HCT116 (cell line): ENCODE measurements around the gene UGT1A3. TPM values are rescaled to one million over a fixed set of nuclear protein-coding genes. Genes with fewer than 3 reads are reported as not detected.

Experiments used
- ATAC-seq: fragments of 200-7000 bp; cut with Tn5 transposase; 2 replicates; pipeline ENCODE4 v1.9.1; 2020; ENCODE audit warnings: mild to moderate bottlenecking, moderate library complexity
- BruUV-seq: library from RNA; stranded (reverse); fragments of 400-500 nt; replicated peaks from 2 replicates; lab custom pipeline; 2021; lab: Mats Ljungman, UMichigan
- CTCF ChIA-PET: fragments of 300-600 bp; sonication (Branson Sonifier 250); formaldehyde crosslinking; loops from one replicate; lab custom pipeline; 2021; ENCODE audit warnings: antibody characterized with exemption; lab: Charles Lee
- POLR2A ChIA-PET: fragments of 300-600, 350-600 bp; sonication (Branson Sonifier 250); formaldehyde crosslinking; loops from one replicate; lab custom pipeline; 2021; ENCODE audit warnings: antibody characterized with exemption; lab: Charles Lee
- RAD21 ChIA-PET, 2 experiments: fragments of 300-600 bp; sonication (Branson Sonifier 250); formaldehyde crosslinking; loops; one replicate each; lab custom pipeline; 2023; ENCODE audit warnings: low total read pairs in 2 of 2; ENCODE audit not compliant: uncharacterized antibody in 2 of 2, unreplicated experiment in 2 of 2, low non-redundant PET in 1 of 2; lab: Charles Lee
- DNase-seq: peaks from one replicate; pipeline ENCODE4 v3.0.0-alpha.2; 2010; ENCODE audit warnings: low read depth, low spot score
- H2AFZ ChIP-seq: fragments of 200-600 bp; shearing (Covaris generic), sonication (generic); 2 replicates; pipeline ENCODE4 v1.6.1; 2017; ENCODE audit warnings: low read depth, mixed run types, mixed read lengths, antibody characterized with exemption, low read length; ENCODE audit not compliant: poor library complexity, severe bottlenecking
- H3K27ac ChIP-seq: 2 replicates; pipeline ENCODE4 v1.5.1; 2012; ENCODE audit warnings: low read depth, low read length
- H3K27me3 ChIP-seq: fragments of 200-600 bp; sonication (generic); 2 replicates; pipeline ENCODE4 v1.6.1; 2016; ENCODE audit warnings: mixed run types, low read length, mixed read lengths; ENCODE audit not compliant: insufficient read depth
- H3K36me3 ChIP-seq, 2 experiments: fragments of 200-500 bp in 1 of 2; fragments of 200-600 bp in 1 of 2; sonication (Bioruptor generic) in 1 of 2; sonication (generic) in 1 of 2; 2 replicates each; pipeline versions ENCODE4 v1.5.1 to v1.6.1; 2014 to 2016; ENCODE audit warnings: low read length in 2 of 2, inconsistent platforms in 1 of 2, mixed read lengths in 1 of 2, mixed run types in 1 of 2; ENCODE audit not compliant: insufficient read depth in 2 of 2, control insufficient read depth in 1 of 2
- H3K4me1 ChIP-seq, 2 experiments: fragments of 200-600 bp in 1 of 2; sonication (generic) in 1 of 2; 2 replicates each; pipeline versions ENCODE4 v1.5.1 to v1.6.1; 2012 to 2017; ENCODE audit warnings: low read length in 2 of 2, inconsistent platforms in 1 of 2, mild to moderate bottlenecking in 1 of 2, mixed read lengths in 1 of 2, mixed run types in 1 of 2, moderate library complexity in 1 of 2; ENCODE audit not compliant: insufficient read depth in 2 of 2, control insufficient read depth in 1 of 2
- H3K4me2 ChIP-seq: fragments of 200-600 bp; sonication (generic); 2 replicates; pipeline ENCODE4 v1.6.1; 2017; ENCODE audit warnings: mixed run types, low read length, mixed read lengths
- H3K4me3 ChIP-seq, 2 experiments: fragments of 200-600 bp in 1 of 2; sonication (generic) in 1 of 2; replicated peaks in 1 of 2; 2 replicates each; pipeline ENCODE4 v1.5.1; 2011 to 2016; ENCODE audit warnings: low read length in 2 of 2, control low read depth in 1 of 2, low read depth in 1 of 2, mild to moderate bottlenecking in 1 of 2, mixed read lengths in 1 of 2, mixed run types in 1 of 2
- H3K79me2 ChIP-seq: fragments of 200-600 bp; sonication (generic); 2 replicates; pipeline ENCODE4 v1.6.1; 2017; ENCODE audit warnings: mild to moderate bottlenecking, mixed run types, low read length, moderate library complexity, mixed read lengths; ENCODE audit not compliant: insufficient read depth
- H3K9ac ChIP-seq: fragments of 200-600 bp; sonication (generic); 2 replicates; pipeline ENCODE4 v1.6.1; 2016; ENCODE audit warnings: low read length, mixed read lengths
- H3K9me2 ChIP-seq: fragments of 200-600 bp; sonication (generic), shearing (Covaris generic); 2 replicates; pipeline ENCODE4 v1.6.1; 2017; ENCODE audit warnings: mixed run types, mild to moderate bottlenecking, moderate library complexity; ENCODE audit not compliant: insufficient read depth
- H3K9me3 ChIP-seq, 2 experiments: fragments of 200-500 bp in 1 of 2; fragments of 200-600 bp in 1 of 2; sonication (Bioruptor generic) in 1 of 2; sonication (generic) in 1 of 2; 2 replicates each; pipeline ENCODE4 v1.6.1; 2014 to 2017; ENCODE audit warnings: low read length in 2 of 2, mixed read lengths in 2 of 2, inconsistent platforms in 1 of 2, low read depth in 1 of 2, mild to moderate bottlenecking in 1 of 2, mixed run types in 1 of 2, moderate library complexity in 1 of 2; ENCODE audit not compliant: control insufficient read depth in 1 of 2, insufficient read depth in 1 of 2
- H4K20me1 ChIP-seq: fragments of 200-600 bp; sonication (generic), shearing (Covaris generic); 2 replicates; pipeline ENCODE4 v1.6.1; 2017; ENCODE audit warnings: mixed run types, mild to moderate bottlenecking, moderate library complexity; ENCODE audit not compliant: insufficient read depth
- ELF1 ChIP-seq: IDR thresholded peaks from 2 replicates; pipeline ENCODE4 v1.6.1; 2012; ENCODE audit warnings: low read depth, borderline replicate concordance
- FOSL1 ChIP-seq: IDR thresholded peaks from 2 replicates; pipeline ENCODE4 v1.6.1; 2012; ENCODE audit warnings: low read depth
- POLR2AphosphoS5 ChIP-seq: IDR thresholded peaks from 2 replicates; pipeline ENCODE4 v1.6.1; 2011; ENCODE audit warnings: mild to moderate bottlenecking, low read depth, low read length, moderate library complexity
- RAD21 ChIP-seq: IDR thresholded peaks from 2 replicates; pipeline ENCODE4 v1.6.1; 2012; ENCODE audit warnings: low read depth, mild to moderate bottlenecking
- SIN3A ChIP-seq: IDR thresholded peaks from 2 replicates; pipeline ENCODE4 v1.6.1; 2012; ENCODE audit warnings: low read depth
- SP1 ChIP-seq: IDR thresholded peaks from 2 replicates; pipeline ENCODE4 v1.6.1; 2012; ENCODE audit warnings: low read depth
- SRF ChIP-seq: IDR thresholded peaks from 2 replicates; pipeline ENCODE4 v1.6.1; 2012; ENCODE audit warnings: low read depth
- TCF7L2 ChIP-seq: IDR thresholded peaks from 2 replicates; pipeline ENCODE4 v1.7.0; 2011; ENCODE audit warnings: borderline replicate concordance, inconsistent platforms; ENCODE audit not compliant: insufficient read depth, insufficient read length; ENCODE audit errors: extremely low read depth
- YY1 ChIP-seq: IDR thresholded peaks from 2 replicates; pipeline ENCODE4 v1.6.1; 2011; ENCODE audit warnings: low read length, low read depth, moderate library complexity, mild to moderate bottlenecking; ENCODE audit not compliant: insufficient replicate concordance; ENCODE audit errors: extremely low read depth
- ZFX ChIP-seq: fragments of 450-650 bp; IDR thresholded peaks from 2 replicates; pipeline ENCODE4 v1.6.1; 2017
- intact Hi-C: fragments of 100-400 bp; cut with micrococcal nuclease; formaldehyde crosslinking; loops from 2 replicates; pipeline ENCODE4 v1.10.0; 2022
- total RNA-seq: library from RNA; stranded (reverse); gene quantifications from one replicate; pipeline ENCODE4 v1.2.1, GENCODE V29; 2021; ENCODE audit not compliant: unreplicated experiment
- TF ChIP-seq, protein P1 (sequence below): IDR thresholded peaks from 2 replicates; pipeline ENCODE4 v1.6.1; 2012; ENCODE audit warnings: low read depth

Gene UGT1A3
- total RNA-seq, 1 experiment from 2014 or later = not detected

DNA sequence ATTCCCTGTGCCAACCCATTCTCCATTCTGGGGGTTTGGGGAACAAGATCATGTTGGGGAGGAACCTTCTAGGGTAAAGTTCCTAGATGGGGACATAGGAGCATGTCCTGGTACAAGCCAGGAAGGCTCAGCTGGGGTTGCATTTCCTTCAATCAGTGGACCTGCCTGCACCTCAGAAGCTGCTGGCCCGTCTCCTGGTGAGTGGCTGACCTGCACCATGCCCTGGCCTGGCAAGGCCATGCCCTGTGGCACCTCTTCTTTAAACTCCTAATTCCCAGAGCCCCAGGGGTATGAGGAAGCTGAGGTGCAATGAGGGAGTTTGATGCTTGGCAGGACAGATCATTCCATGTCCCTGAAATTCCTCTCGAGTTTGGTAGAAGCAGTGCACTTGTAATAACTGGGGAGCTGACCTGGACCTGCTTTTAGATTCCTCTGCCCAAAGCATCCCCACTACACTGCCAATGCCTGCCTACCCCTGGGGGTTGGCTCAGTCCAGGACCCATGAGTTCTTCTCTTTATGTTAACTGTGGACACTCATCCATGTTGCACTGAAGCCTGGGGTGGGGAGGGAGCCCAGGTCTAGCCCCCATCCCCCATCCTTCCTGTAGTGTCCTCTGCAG is 74.6 kb downstream of the UGT1A3 start:
- Histone ChIP-seq H2AFZ (no peak overlapping the region), H3K9ac (no peak overlapping the region), H3K4me1 (peaks cover 5 to 9% of the 10 kb centered on the region in 2 experiments; a peak in 3 of 4 replicates), H4K20me1 (no peaks in the 10 kb centered on the region), H3K36me3 (no peaks in the 10 kb centered on the region), H3K9me2 (no peaks in the 10 kb centered on the region), H3K27ac (no peak overlapping the region), H3K4me2 (no peak overlapping the region), H3K4me3 (no peak overlapping the region), H3K27me3 (no peaks in the 10 kb centered on the region), H3K79me2 (no peaks in the 10 kb centered on the region), H3K9me3 (no peaks in the 10 kb centered on the region)
- intact Hi-C loops = no loop called here
- DNase-seq (no peak), ATAC-seq (no peak)
- no TSS peak for BruUV-seq
- RAD21 ChIA-PET = no interaction called here
- POLR2A ChIA-PET = no interaction called here
- TF ChIP-seq, protein P1, sequence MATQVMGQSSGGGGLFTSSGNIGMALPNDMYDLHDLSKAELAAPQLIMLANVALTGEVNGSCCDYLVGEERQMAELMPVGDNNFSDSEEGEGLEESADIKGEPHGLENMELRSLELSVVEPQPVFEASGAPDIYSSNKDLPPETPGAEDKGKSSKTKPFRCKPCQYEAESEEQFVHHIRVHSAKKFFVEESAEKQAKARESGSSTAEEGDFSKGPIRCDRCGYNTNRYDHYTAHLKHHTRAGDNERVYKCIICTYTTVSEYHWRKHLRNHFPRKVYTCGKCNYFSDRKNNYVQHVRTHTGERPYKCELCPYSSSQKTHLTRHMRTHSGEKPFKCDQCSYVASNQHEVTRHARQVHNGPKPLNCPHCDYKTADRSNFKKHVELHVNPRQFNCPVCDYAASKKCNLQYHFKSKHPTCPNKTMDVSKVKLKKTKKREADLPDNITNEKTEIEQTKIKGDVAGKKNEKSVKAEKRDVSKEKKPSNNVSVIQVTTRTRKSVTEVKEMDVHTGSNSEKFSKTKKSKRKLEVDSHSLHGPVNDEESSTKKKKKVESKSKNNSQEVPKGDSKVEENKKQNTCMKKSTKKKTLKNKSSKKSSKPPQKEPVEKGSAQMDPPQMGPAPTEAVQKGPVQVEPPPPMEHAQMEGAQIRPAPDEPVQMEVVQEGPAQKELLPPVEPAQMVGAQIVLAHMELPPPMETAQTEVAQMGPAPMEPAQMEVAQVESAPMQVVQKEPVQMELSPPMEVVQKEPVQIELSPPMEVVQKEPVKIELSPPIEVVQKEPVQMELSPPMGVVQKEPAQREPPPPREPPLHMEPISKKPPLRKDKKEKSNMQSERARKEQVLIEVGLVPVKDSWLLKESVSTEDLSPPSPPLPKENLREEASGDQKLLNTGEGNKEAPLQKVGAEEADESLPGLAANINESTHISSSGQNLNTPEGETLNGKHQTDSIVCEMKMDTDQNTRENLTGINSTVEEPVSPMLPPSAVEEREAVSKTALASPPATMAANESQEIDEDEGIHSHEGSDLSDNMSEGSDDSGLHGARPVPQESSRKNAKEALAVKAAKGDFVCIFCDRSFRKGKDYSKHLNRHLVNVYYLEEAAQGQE = no peak
- no peak for TF ChIP-seq SIN3A
- TF ChIP-seq RAD21 = no peak
- CTCF ChIA-PET = no interaction called here

DNA sequence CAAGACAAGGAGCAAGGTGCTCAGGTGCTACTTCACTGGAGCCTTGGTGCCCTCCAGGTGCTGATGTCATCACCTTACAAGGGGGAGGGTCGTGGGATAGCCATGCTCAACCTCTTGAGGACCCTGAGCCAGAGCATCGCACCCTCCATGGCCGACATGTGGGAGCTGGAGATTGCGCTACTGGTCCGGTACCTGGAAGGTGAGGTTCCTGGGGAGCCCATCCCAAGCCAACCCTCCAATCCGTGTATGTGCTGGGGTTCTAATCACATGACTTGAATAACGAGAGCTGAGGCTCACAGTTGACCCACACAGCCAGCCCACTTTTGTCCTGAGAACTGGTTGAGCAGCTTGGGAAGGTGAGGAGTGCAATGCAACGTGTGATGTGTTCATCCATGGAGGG is 75.2 kb downstream of the UGT1A3 start:
- H3K4me3 ChIP-seq = no peak overlapping the region
- TF ChIP-seq FOSL1 (no peak), ZFX (no peak), YY1 (no peak), ELF1 (no peak), SRF (no peak), POLR2AphosphoS5 (no peak), TCF7L2 (no peak), SP1 (no peak)
- TF ChIP-seq, all 23 proteins: peak for 0
- POLR2A ChIA-PET = no interaction called here
- H3K9ac ChIP-seq = no peak overlapping the region
- no peaks in the 10 kb centered on the region for H3K9me3 ChIP-seq
- no peak overlapping the region for H2AFZ ChIP-seq
- no TSS peak for BruUV-seq
- no peaks in the 10 kb centered on the region for H3K9me2 ChIP-seq
- no peak overlapping the region for H3K27ac ChIP-seq
- ATAC-seq (no peak), DNase-seq (no peak)
- H3K79me2 ChIP-seq = no peaks in the 10 kb centered on the region
- peaks cover 5 to 9% of the 10 kb centered on the region in 2 experiments; a peak in 3 of 4 replicates for H3K4me1 ChIP-seq
- CTCF ChIA-PET = no interaction called here
- H3K36me3 ChIP-seq = no peaks in the 10 kb centered on the region
- no peaks in the 10 kb centered on the region; the same call in 1 of the 2 replicates for H3K27me3 ChIP-seq
- RAD21 ChIA-PET = no interaction called here
- no peaks in the 10 kb centered on the region for H4K20me1 ChIP-seq
- intact Hi-C loops = no loop called here
- H3K4me2 ChIP-seq = no peak overlapping the region
